SKM-1 (cell line): ENCODE measurements around the gene MORC2.

Experiments used
- DNase-seq: peaks from one replicate; lab custom pipeline; 2025; ENCODE audit not compliant: unreplicated experiment; lab: John Stamatoyannopoulos, UW

Gene MORC2

GRCh38 chr22:30968015-30968923 lies at the start of gene MORC2:
Gene MORC2 (minus strand): TSS chr22:30968774. CDS start chr22:30967889, 885 bp downstream.
- no peak for DNase-seq

- DNase-seq: no peak
Observed at GRCh38 chr22:31005535-31005934, 37.0 kb upstream of the MORC2 start.

GRCh38 chr22:31001124-31001770 lies 32.7 kb upstream of the MORC2 start:
- no peak for DNase-seq

- DNase-seq: no peak
Observed at GRCh38 chr22:30998329-30998728, 29.8 kb upstream of the MORC2 start.

- DNase-seq: peak; percentile 24
Observed at GRCh38 chr22:30996462-30996861, 27.9 kb upstream of the MORC2 start.

- no peak for DNase-seq
Observed at GRCh38 chr22:30994960-30995359, 26.4 kb upstream of the MORC2 start.

GRCh38 chr22:30992565-30992964 lies 24.0 kb upstream of the MORC2 start:
- DNase-seq: no peak

GRCh38 chr22:30990690-30991089 lies 22.1 kb upstream of the MORC2 start:
- no peak for DNase-seq

- DNase-seq: peak; percentile 74
Observed at GRCh38 chr22:30989474-30989873, 20.9 kb upstream of the MORC2 start.

GRCh38 chr22:30985561-30986208 lies 17.1 kb upstream of the MORC2 start:
- no peak for DNase-seq

GRCh38 chr22:30984317-30984716 lies 15.7 kb upstream of the MORC2 start:
- DNase-seq: no peak

GRCh38 chr22:30982512-30982911 lies 13.9 kb upstream of the MORC2 start:
- DNase-seq: no peak

- no peak for DNase-seq
Observed at GRCh38 chr22:30979932-30980331, 11.4 kb upstream of the MORC2 start.

GRCh38 chr22:30978304-30978962 lies 9.9 kb upstream of the MORC2 start:
- peak; percentile 55 for DNase-seq

- DNase-seq: no peak
Observed at GRCh38 chr22:30970356-30970746, 1.8 kb upstream of the MORC2 start.

GRCh38 chr22:30969532-30970355 lies 1.2 kb upstream of the MORC2 start:
- peak; percentile 20 for DNase-seq

GRCh38 chr22:30968924-30969531 lies 454 bp upstream of the MORC2 start, which contains the start of gene TUG1:
Gene TUG1 (plus strand): TSS chr22:30969265.
- DNase-seq: peak; percentile 88

GRCh38 chr22:30964858-30965257 lies 3.7 kb downstream of the MORC2 start:
- DNase-seq: no peak

GRCh38 chr22:30955153-30955552 lies 13.4 kb downstream of the MORC2 start:
- no peak for DNase-seq

- no peak for DNase-seq
Observed at GRCh38 chr22:30953206-30953605, 15.4 kb downstream of the MORC2 start.
